ENCODE data around the gene FEN1.

- TF ChIP-seq EZH2 (IDR thresholded peaks at IDR 0.05; ENCODE audit: low read length, missing control alignments) (no peak), CTCF (conservative IDR thresholded peaks at IDR 0.05 in 1 of 2, IDR thresholded peaks at IDR 0.05 in 1 of 2; ENCODE audit: low read depth in 1 of 2, low read length in 2 of 2) (no peak)
These were observed 22.6 kb upstream of the FEN1 start for GRCh38 chr11:61769946-61770683.

Measured in fibroblast of lung (primary cell).